ENCODE results near the gene APOBEC3G.

Gene APOBEC3G

GRCh38 chr22:39080052-39080762, 3.1 kb downstream of the APOBEC3G start:
- Histone ChIP-seq H2BK5ac (ENCODE audit: low read depth, low read length, poor library complexity, severe bottlenecking) (no peak overlapping the region), H2BK15ac (ENCODE audit: low read depth, poor library complexity, severe bottlenecking) (no peak overlapping the region), H4K91ac (ENCODE audit: low read length) (no peak overlapping the region), H4K8ac (ENCODE audit: low read length) (no peak overlapping the region), H3K14ac (ENCODE audit: low read length in 2 of 2) (no peak overlapping the region), H3K4me3 (ENCODE audit: insufficient read depth in 1 of 2, low read depth in 1 of 2, low read length in 2 of 2) (no peak overlapping the region), H3K27me3 (ENCODE audit: control insufficient read depth in 1 of 2, insufficient read depth in 1 of 2, low read length in 2 of 2) (no peaks in the 10 kb centered on the region), H3K27ac (ENCODE audit: low read length, poor library complexity, severe bottlenecking) (no peak overlapping the region), H3K18ac (ENCODE audit: low read depth in 1 of 2, low read length in 2 of 2) (no peak overlapping the region), H3K4ac (ENCODE audit: low read depth in 1 of 2, low read length in 2 of 2) (no peak overlapping the region), H3K4me2 (ENCODE audit: low read length, poor library complexity, severe bottlenecking) (no peak overlapping the region), H3K79me1 (replicated peaks; ENCODE audit: low read length, poor library complexity, severe bottlenecking) (peaks cover 2% of the 10 kb centered on the region), H3K36me3 (ENCODE audit: control insufficient read depth in 1 of 2, insufficient read depth in 2 of 2, low read depth in 1 of 2, low read length in 2 of 2) (no peaks in the 10 kb centered on the region), H3K9ac (ENCODE audit: low read length) (no peak overlapping the region), H2AFZ (ENCODE audit: low read depth, low read length) (no peak overlapping the region), H3K4me1 (ENCODE audit: control insufficient read depth, insufficient read depth, low read depth, low read length) (peaks cover 10% of the 10 kb centered on the region), H2BK120ac (ENCODE audit: low read depth, low read length) (no peak overlapping the region), H3K23ac (ENCODE audit: low read length in 2 of 2) (no peak overlapping the region), H2AK5ac (ENCODE audit: low read length, severe bottlenecking) (no peak overlapping the region), H2BK12ac (ENCODE audit: low read length in 2 of 2) (no peak overlapping the region), H3K9me3 (ENCODE audit: control insufficient read depth, low read length) (no peaks in the 10 kb centered on the region)
- DNase-seq = no peak
- WGBS = 88% methylated on average over 9 of the region's 9 CpGs

GRCh38 chr22:39081016-39081415, 3.9 kb downstream of the APOBEC3G start:
- Histone ChIP-seq H4K8ac (ENCODE audit: low read length) (no peak overlapping the region), H3K4me3 (ENCODE audit: insufficient read depth in 1 of 2, low read depth in 1 of 2, low read length in 2 of 2) (no peak overlapping the region), H2AK5ac (ENCODE audit: low read length, severe bottlenecking) (no peak overlapping the region), H3K27me3 (ENCODE audit: control insufficient read depth in 1 of 2, insufficient read depth in 1 of 2, low read length in 2 of 2) (no peaks in the 10 kb centered on the region), H3K27ac (ENCODE audit: low read length, poor library complexity, severe bottlenecking) (no peak overlapping the region), H3K9ac (ENCODE audit: low read length) (no peak overlapping the region), H2BK120ac (ENCODE audit: low read depth, low read length) (no peak overlapping the region), H3K4me2 (ENCODE audit: low read length, poor library complexity, severe bottlenecking) (no peak overlapping the region), H3K4me1 (ENCODE audit: control insufficient read depth, insufficient read depth, low read depth, low read length) (peaks cover 10% of the 10 kb centered on the region), H3K79me1 (replicated peaks; ENCODE audit: low read length, poor library complexity, severe bottlenecking) (peaks cover 2% of the 10 kb centered on the region), H3K23ac (ENCODE audit: low read length in 2 of 2) (no peak overlapping the region), H3K14ac (ENCODE audit: low read length in 2 of 2) (no peak overlapping the region), H4K91ac (ENCODE audit: low read length) (no peak overlapping the region), H2AFZ (ENCODE audit: low read depth, low read length) (no peak overlapping the region), H2BK5ac (ENCODE audit: low read depth, low read length, poor library complexity, severe bottlenecking) (no peak overlapping the region), H3K36me3 (ENCODE audit: control insufficient read depth in 1 of 2, insufficient read depth in 2 of 2, low read depth in 1 of 2, low read length in 2 of 2) (no peaks in the 10 kb centered on the region), H3K9me3 (ENCODE audit: control insufficient read depth, low read length) (no peaks in the 10 kb centered on the region), H3K18ac (ENCODE audit: low read depth in 1 of 2, low read length in 2 of 2) (no peak overlapping the region), H3K4ac (ENCODE audit: low read depth in 1 of 2, low read length in 2 of 2) (no peak overlapping the region), H2BK15ac (ENCODE audit: low read depth, poor library complexity, severe bottlenecking) (no peak overlapping the region), H2BK12ac (ENCODE audit: low read length in 2 of 2) (no peak overlapping the region)
- 94% methylated on average over 12 of the region's 12 CpGs for WGBS
- no peak for DNase-seq

GRCh38 chr22:39081598-39081997, 4.5 kb downstream of the APOBEC3G start:
- Histone ChIP-seq H2BK15ac (ENCODE audit: low read depth, poor library complexity, severe bottlenecking) (no peak overlapping the region), H3K4me2 (ENCODE audit: low read length, poor library complexity, severe bottlenecking) (no peak overlapping the region), H2AFZ (ENCODE audit: low read depth, low read length) (no peak overlapping the region), H4K8ac (ENCODE audit: low read length) (no peak overlapping the region), H2BK120ac (ENCODE audit: low read depth, low read length) (no peak overlapping the region), H3K23ac (ENCODE audit: low read length in 2 of 2) (no peak overlapping the region), H3K27ac (ENCODE audit: low read length, poor library complexity, severe bottlenecking) (no peak overlapping the region), H3K9me3 (ENCODE audit: control insufficient read depth, low read length) (no peaks in the 10 kb centered on the region), H3K36me3 (ENCODE audit: control insufficient read depth in 1 of 2, insufficient read depth in 2 of 2, low read depth in 1 of 2, low read length in 2 of 2) (no peaks in the 10 kb centered on the region), H3K4ac (ENCODE audit: low read depth in 1 of 2, low read length in 2 of 2) (no peak overlapping the region), H4K91ac (ENCODE audit: low read length) (no peak overlapping the region), H3K4me3 (ENCODE audit: insufficient read depth in 1 of 2, low read depth in 1 of 2, low read length in 2 of 2) (no peak overlapping the region), H3K14ac (ENCODE audit: low read length in 2 of 2) (no peak overlapping the region), H2AK5ac (ENCODE audit: low read length, severe bottlenecking) (no peak overlapping the region), H3K9ac (ENCODE audit: low read length) (no peak overlapping the region), H2BK5ac (ENCODE audit: low read depth, low read length, poor library complexity, severe bottlenecking) (no peak overlapping the region), H3K18ac (ENCODE audit: low read depth in 1 of 2, low read length in 2 of 2) (no peak overlapping the region), H2BK12ac (ENCODE audit: low read length in 2 of 2) (no peak overlapping the region), H3K4me1 (ENCODE audit: control insufficient read depth, insufficient read depth, low read depth, low read length) (peaks cover 10% of the 10 kb centered on the region), H3K79me1 (replicated peaks; ENCODE audit: low read length, poor library complexity, severe bottlenecking) (peaks cover 2% of the 10 kb centered on the region), H3K27me3 (ENCODE audit: control insufficient read depth in 1 of 2, insufficient read depth in 1 of 2, low read length in 2 of 2) (no peaks in the 10 kb centered on the region)
- WGBS = 86% methylated on average over 8 of the region's 8 CpGs
- DNase-seq = no peak

- Histone ChIP-seq H2BK5ac (ENCODE audit: low read depth, low read length, poor library complexity, severe bottlenecking) (no peak overlapping the region), H2BK12ac (ENCODE audit: low read length in 2 of 2) (no peak overlapping the region), H2AFZ (ENCODE audit: low read depth, low read length) (no peak overlapping the region), H3K23ac (ENCODE audit: low read length in 2 of 2) (no peak overlapping the region), H3K27me3 (ENCODE audit: control insufficient read depth in 1 of 2, insufficient read depth in 1 of 2, low read length in 2 of 2) (peaks cover 0 to 6% of the 10 kb centered on the region in 2 experiments), H3K79me1 (replicated peaks; ENCODE audit: low read length, poor library complexity, severe bottlenecking) (peaks cover 2% of the 10 kb centered on the region), H3K4ac (ENCODE audit: low read depth in 1 of 2, low read length in 2 of 2) (no peak overlapping the region), H3K4me3 (ENCODE audit: insufficient read depth in 1 of 2, low read depth in 1 of 2, low read length in 2 of 2) (no peak overlapping the region), H3K14ac (ENCODE audit: low read length in 2 of 2) (no peak overlapping the region), H3K4me2 (ENCODE audit: low read length, poor library complexity, severe bottlenecking) (no peak overlapping the region), H4K91ac (ENCODE audit: low read length) (no peak overlapping the region), H2AK5ac (ENCODE audit: low read length, severe bottlenecking) (no peak overlapping the region), H3K9ac (ENCODE audit: low read length) (no peak overlapping the region), H3K9me3 (ENCODE audit: control insufficient read depth, low read length) (no peaks in the 10 kb centered on the region), H2BK15ac (ENCODE audit: low read depth, poor library complexity, severe bottlenecking) (no peak overlapping the region), H3K36me3 (ENCODE audit: control insufficient read depth in 1 of 2, insufficient read depth in 2 of 2, low read depth in 1 of 2, low read length in 2 of 2) (no peaks in the 10 kb centered on the region), H4K8ac (ENCODE audit: low read length) (no peak overlapping the region), H2BK120ac (ENCODE audit: low read depth, low read length) (no peak overlapping the region), H3K27ac (ENCODE audit: low read length, poor library complexity, severe bottlenecking) (no peak overlapping the region), H3K4me1 (ENCODE audit: control insufficient read depth, insufficient read depth, low read depth, low read length) (peaks cover 2% of the 10 kb centered on the region), H3K18ac (ENCODE audit: low read depth in 1 of 2, low read length in 2 of 2) (no peak overlapping the region)
- 96% methylated on average over 11 of the region's 14 CpGs for WGBS
- DNase-seq = no peak
Measured at GRCh38 chr22:39083212-39084165, 6.4 kb downstream of the APOBEC3G start.
